ENCODE results near the gene CNN1. TPM values are rescaled to one million over a fixed set of nuclear protein-coding genes. Genes with fewer than 3 reads are reported as not detected.

CNN1 gene
- total RNA-seq, 1 experiment from 2014 or later, result 0.54 TPM

GRCh38 chr19:11505032-11505503, 33.6 kb upstream of the CNN1 start:
- CTCF ChIA-PET, result interaction anchor here (0.6 kb wide), 1 partner anchor 160 kb away, joined by 7 read pairs; no protein-coding TSS in a partner anchor
- intact Hi-C loops (cut with micrococcal nuclease; ENCODE audit: unreplicated experiment), result no loop called here

GRCh38 chr19:11505504-11506100, 33.0 kb upstream of the CNN1 start, which contains the start of gene ZNF653:
Gene ZNF653, minus strand, starts transcription at chr19:11505839. Its CDS starts 53 bp downstream, at chr19:11505786.
- ChIA-PET CTCF (interaction anchor here (0.6 kb wide), 1 partner anchor 160 kb away, joined by 7 read pairs; no protein-coding TSS in a partner anchor), POLR2A (interaction anchor here (0.8 to 0.9 kb wide), 2 partner anchors 23 to 131 kb away, joined by 3 read pairs; partner anchors contain the start of genes ECSIT and SWSAP1)
- H3K9me3 ChIP-seq, result no peaks in the 10 kb centered on the region
- H3K27me3 Mint-ChIP-seq (ENCODE audit: insufficient read depth, unreplicated experiment), result no peaks in the 10 kb centered on the region
- intact Hi-C loops (cut with micrococcal nuclease; ENCODE audit: unreplicated experiment), result no loop called here
- peaks cover 34% of the 10 kb centered on the region for H3K36me3 Mint-ChIP-seq (ENCODE audit: insufficient read depth, unreplicated experiment)
- H3K4me3 ChIP-seq (ENCODE audit: low read depth, low read length), result peak within 1 kb of the TSS; percentile 89
- no peaks in the 10 kb centered on the region; the same call in 1 of the 2 replicates for H3K36me3 ChIP-seq (ENCODE audit: control insufficient read depth, insufficient read depth, low read length)
- H3K9me3 Mint-ChIP-seq (ENCODE audit: unreplicated experiment), result no peaks in the 10 kb centered on the region
- DNase-seq, result peak; percentile 93
- no TSS peak for BruUV-seq (replicated peaks)
- peaks cover 11% of the 10 kb centered on the region; the same call in 1 of the 2 replicates for H3K4me1 ChIP-seq
- H3K27ac Mint-ChIP-seq (ENCODE audit: unreplicated experiment), result peak within 1 kb of the TSS; percentile 95
- H3K4me1 Mint-ChIP-seq (ENCODE audit: low read depth, unreplicated experiment), result peaks cover 7% of the 10 kb centered on the region
- no peak for TF ChIP-seq CTCF (IDR thresholded peaks at IDR 0.05; ENCODE audit: insufficient read depth in 1 of 2, low read depth in 1 of 2, low read length in 1 of 2, severe bottlenecking in 1 of 2, unreplicated experiment in 1 of 2)
- no peaks in the 10 kb centered on the region for H3K27me3 ChIP-seq (replicated peaks; ENCODE audit: control insufficient read depth, insufficient read depth, low read length)
- peak within 1 kb of the TSS; percentile 81 for H3K4me3 Mint-ChIP-seq (ENCODE audit: unreplicated experiment)

More at GRCh38 chr19:11505032-11505503, 33.6 kb upstream of the CNN1 start:
- Mint-ChIP-seq H3K27ac (ENCODE audit: unreplicated experiment) (peak overlapping the region; percentile 95), H3K9me3 (ENCODE audit: unreplicated experiment) (no peaks in the 10 kb centered on the region), H3K4me3 (ENCODE audit: unreplicated experiment) (peak overlapping the region; percentile 81), H3K36me3 (ENCODE audit: insufficient read depth, unreplicated experiment) (peaks cover 32% of the 10 kb centered on the region), H3K4me1 (ENCODE audit: low read depth, unreplicated experiment) (peaks cover 7% of the 10 kb centered on the region), H3K27me3 (ENCODE audit: insufficient read depth, unreplicated experiment) (no peaks in the 10 kb centered on the region)
- Histone ChIP-seq H3K9me3 (no peaks in the 10 kb centered on the region), H3K4me3 (ENCODE audit: low read depth, low read length) (peak overlapping the region; percentile 89), H3K27me3 (replicated peaks; ENCODE audit: control insufficient read depth, insufficient read depth, low read length) (no peaks in the 10 kb centered on the region), H3K4me1 (peaks cover 11% of the 10 kb centered on the region; the same call in 1 of the 2 replicates), H3K36me3 (ENCODE audit: control insufficient read depth, insufficient read depth, low read length) (no peaks in the 10 kb centered on the region; the same call in 1 of the 2 replicates)
- no TSS peak for BruUV-seq (replicated peaks)
- POLR2A ChIA-PET, result interaction anchor here (0.8 kb wide), 1 partner anchor 24 kb away, joined by 3 read pairs; the partner anchor contains the start of gene ECSIT
- no peak for TF ChIP-seq CTCF (IDR thresholded peaks at IDR 0.05; ENCODE audit: insufficient read depth in 1 of 2, low read depth in 1 of 2, low read length in 1 of 2, severe bottlenecking in 1 of 2, unreplicated experiment in 1 of 2)
- peak; percentile 97 to 98 for DNase-seq

GRCh38 chr19:11506101-11506555, 32.5 kb upstream of the CNN1 start:
- intact Hi-C loops (cut with micrococcal nuclease; ENCODE audit: unreplicated experiment), result no loop called here
- Mint-ChIP-seq H3K27ac (ENCODE audit: unreplicated experiment) (peak overlapping the region; percentile 95), H3K4me3 (ENCODE audit: unreplicated experiment) (peak overlapping the region; percentile 81), H3K36me3 (ENCODE audit: insufficient read depth, unreplicated experiment) (peaks cover 39% of the 10 kb centered on the region), H3K27me3 (ENCODE audit: insufficient read depth, unreplicated experiment) (no peaks in the 10 kb centered on the region), H3K9me3 (ENCODE audit: unreplicated experiment) (no peaks in the 10 kb centered on the region), H3K4me1 (ENCODE audit: low read depth, unreplicated experiment) (peaks cover 7% of the 10 kb centered on the region)
- Histone ChIP-seq H3K9me3 (no peaks in the 10 kb centered on the region), H3K4me1 (peaks cover 11% of the 10 kb centered on the region; the same call in 1 of the 2 replicates), H3K4me3 (ENCODE audit: low read depth, low read length) (peak overlapping the region; percentile 89), H3K36me3 (ENCODE audit: control insufficient read depth, insufficient read depth, low read length) (no peaks in the 10 kb centered on the region; the same call in 1 of the 2 replicates), H3K27me3 (replicated peaks; ENCODE audit: control insufficient read depth, insufficient read depth, low read length) (no peaks in the 10 kb centered on the region)
- BruUV-seq (replicated peaks), result TSS peak; percentile 50
- TF ChIP-seq CTCF (IDR thresholded peaks at IDR 0.05; ENCODE audit: insufficient read depth in 1 of 2, low read depth in 1 of 2, low read length in 1 of 2, severe bottlenecking in 1 of 2, unreplicated experiment in 1 of 2), result no peak
- ChIA-PET CTCF (no interaction called here), POLR2A (interaction anchor here (0.9 kb wide), 1 partner anchor 131 kb away, joined by 3 read pairs; the partner anchor contains the start of gene SWSAP1)
- no peak for DNase-seq

All from Caco-2 (cell line).